ENCODE data around the gene CAPN10.
A peak's percentile ranks its signal among the peaks of the same experiment; 100 is the strongest.
"Not testable (repeated sequence)": the region's sequence is repeated elsewhere in the genome, so short reads cannot be mapped to it uniquely, and the experiment has no call there.

Gene CAPN10

GRCh38 chr2:240604291-240604938 is 17.9 kb downstream of the CAPN10 start:
- no peak for DNase-seq

DNA sequence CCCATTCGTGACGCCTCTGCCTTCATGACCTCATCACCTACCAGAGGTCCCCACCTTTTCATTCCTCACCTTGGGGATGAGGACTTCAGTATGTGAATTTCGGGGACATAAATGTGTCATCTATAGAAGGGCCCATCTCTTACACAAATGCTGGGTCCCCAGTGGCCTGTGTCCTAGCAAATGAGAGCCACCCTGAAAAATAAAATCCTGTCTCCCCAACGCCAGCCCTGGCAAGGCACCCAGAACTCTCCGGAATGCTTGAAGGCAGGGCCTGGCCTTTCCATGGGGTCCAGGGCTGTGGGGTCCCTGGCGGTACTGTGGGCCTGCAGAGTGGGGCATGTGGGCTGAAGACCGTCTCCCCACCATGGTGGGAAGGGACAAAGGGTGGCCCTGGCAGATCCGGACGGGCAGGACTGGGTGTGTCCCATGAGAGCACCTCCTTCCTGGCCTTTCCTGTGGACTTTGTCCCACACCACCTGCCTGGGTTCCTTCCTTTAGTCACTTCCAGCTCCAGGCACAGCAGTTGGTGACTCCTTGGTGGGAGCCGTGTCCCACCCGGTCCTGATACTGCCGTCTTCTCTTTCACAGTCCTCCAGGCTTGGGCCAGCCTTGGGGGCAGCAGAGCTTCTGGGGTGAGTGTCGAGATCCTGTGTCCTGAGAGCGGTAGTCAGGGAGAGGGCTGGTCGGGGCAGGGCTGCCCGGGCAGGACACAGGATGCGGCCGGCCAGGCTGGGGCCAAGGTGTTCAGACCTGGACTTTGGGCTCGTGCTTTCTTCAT is 18.6 kb downstream of the CAPN10 start:
- no peak for DNase-seq

DNA sequence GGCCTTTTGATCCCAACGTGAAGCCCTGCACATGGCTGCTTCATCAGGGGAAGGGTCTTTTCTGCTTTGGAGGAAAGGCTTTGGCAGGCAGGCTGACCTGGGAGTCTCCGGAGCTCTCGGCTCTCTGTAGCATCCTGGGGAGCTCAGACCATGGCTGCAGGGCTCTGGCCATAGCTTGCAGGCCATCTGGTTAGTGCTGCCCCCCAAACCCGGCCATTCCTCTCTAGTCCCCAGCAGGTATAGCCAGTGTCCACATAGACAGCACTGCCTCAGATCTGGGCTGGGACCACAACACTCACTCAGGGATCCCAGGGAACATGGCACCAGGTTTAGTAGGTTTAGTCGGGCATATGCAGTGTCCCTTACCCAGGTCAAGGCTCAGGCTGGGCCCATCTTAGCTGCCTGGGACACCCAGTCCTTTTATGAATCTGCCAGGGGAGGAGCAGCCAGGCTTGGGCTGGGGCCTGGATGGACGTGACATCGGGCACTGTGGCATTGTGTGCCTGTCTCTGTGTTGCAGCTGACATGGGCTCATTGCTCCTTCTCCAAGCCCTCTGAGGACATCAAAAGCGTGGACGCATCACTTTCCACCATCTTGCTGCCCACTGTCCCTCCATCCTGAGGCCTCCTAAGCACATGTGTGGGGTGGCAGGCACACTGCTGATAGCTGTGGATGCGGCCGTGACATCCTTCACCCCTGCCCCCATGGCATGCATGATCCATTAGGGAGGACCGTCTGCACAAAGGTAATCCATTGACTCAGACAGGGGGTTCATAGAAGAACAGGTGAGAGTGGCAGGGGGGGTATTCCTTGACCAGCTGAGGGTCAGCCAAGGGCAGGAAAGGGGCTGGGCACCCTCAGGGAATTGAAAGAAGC is 19.6 kb downstream of the CAPN10 start:
- DNase-seq: no peak

- DNase-seq: no peak
Observed at GRCh38 chr2:240611601-240612210, 25.2 kb downstream of the CAPN10 start.

- no peak for DNase-seq
Observed at GRCh38 chr2:240613781-240614180, 27.2 kb downstream of the CAPN10 start.

- no peak for DNase-seq
Observed at GRCh38 chr2:240614391-240614790, 27.9 kb downstream of the CAPN10 start.

- no peak for DNase-seq
Observed at GRCh38 chr2:240615396-240615795, 28.9 kb downstream of the CAPN10 start.

DNA sequence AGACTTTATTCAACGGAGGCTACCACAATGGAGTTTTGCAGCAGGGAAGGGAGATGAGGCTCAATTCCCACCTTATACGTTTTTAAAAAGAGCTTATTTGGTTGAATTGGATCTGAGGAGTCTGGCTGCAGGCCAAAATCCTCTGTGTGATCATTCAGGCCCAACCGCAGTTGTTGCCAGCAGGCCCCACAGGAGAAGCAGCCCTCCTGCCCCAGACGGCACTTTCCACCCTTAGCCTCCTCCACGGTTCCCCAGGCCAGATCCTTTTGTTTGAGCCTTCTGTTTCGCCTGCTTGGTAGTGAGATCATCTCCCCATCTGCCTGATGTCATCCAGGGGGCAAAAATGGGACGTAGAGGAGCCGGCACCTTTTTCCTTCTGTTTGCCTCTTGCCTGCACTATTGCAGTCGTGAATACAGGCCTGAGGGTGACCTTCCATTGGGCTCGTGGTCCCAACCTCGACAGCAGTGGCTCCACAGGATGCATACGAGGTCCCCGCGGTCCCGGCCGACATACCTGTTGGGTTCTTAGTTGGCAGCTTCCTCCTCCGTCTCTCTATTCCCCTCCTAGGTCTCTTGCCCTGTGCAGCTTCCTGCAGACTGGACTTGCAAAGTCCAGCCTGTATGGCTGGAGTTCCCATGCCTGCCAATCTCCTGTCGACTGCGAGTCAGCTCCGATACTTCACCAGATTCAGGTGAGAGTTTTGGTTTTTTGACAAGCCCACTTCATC is 29.4 kb downstream of the CAPN10 start:
- no peak for DNase-seq

DNA sequence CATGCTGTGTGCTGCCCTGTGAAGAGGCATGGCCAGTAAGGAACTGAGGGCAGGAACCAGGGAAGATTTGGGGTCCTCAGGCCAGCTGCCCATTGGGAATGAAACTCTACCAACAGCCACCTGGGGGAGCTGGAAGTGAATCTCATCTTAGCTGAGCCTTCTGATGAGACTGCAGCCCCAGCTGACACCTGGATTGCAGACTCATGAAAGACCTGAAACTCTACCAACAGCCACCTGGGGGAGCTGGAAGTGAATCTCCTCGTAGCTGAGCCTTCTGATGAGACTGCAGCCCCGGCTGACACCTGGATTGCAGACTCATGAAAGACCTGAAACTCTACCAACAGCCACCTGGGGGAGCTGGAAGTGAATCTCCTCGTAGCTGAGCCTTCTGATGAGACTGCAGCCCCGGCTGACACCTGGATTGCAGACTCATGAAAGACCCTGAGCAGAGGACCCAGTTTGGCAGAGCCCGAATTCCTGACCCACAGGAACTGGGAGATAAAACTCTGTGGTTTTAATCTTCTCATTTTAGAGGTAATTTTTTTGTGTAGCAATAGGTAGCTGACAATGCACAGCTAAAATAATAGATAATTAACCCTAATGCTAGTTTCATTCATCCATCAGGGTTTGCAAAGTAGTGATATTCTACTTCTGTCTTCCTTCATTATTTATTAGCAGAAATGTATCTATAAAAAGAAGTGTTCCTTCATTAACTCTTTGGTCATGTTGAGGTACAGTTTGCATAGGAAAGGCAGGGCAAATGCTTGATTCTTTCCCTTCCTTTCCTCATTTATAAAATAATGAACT is 30.5 kb downstream of the CAPN10 start:
- DNase-seq: not testable (repeated sequence)

- no peak for DNase-seq
Observed at GRCh38 chr2:240618776-240619175, 32.2 kb downstream of the CAPN10 start.

DNA sequence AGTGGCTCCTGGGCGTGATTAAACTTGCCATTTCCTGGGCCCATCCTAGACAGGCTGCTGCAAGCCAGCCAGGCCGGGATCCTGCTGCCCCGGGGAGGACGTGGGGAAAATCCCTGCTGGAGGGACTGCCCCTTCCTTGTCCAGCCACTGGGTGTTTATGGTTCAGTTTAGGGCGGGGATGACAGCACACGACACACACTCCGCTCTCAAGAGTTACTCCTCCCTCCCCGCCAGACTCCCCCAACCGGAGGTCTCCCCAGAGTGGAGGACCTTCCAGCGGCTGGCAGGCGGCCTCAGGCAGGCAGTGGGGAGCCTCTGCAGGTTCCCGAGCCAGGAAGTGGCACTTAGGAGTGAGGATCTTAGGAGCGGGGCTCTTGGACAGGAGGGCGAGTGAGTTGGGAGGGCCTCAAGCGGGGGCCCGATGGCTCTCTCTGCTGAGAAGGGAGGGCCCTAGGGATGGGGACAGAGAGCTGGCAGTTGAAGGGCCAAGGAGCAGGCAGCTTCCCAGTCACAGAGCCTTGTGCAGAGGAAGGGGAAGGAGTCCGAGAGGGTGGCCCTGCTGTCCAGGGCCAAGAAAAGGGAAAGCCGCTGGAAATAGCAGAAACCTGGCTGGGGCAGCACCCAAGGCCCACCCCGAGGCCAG is 33.1 kb downstream of the CAPN10 start:
- DNase-seq: no peak

DNA sequence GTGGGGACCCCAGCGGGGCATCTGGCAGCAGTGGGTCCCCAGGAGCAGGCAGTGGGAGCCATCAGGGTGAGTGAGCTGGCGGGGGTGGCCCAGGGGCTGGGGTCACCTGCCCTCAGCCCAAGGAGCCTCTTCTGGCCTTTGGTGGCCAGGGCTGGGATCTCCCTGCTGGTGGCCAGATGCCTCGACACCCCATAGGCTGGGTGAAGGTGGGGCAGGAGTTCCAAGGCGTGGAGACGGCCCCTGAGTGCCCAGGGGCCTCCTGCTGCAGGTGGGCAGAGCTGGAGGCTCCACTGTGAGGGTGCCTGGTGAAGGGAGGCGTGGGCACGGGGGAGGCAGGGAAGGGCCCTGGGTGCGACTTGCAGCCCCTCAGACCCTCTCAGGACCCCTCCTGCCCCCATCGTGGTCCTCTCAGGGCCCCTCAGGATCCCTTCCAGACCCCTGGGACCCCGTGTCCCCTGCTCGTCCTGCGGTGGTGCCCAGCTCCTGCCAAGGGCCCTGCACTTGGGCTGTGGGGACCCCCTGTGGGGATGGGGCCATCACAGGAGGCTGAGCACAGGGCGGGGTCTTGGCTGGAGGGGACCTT is 33.7 kb downstream of the CAPN10 start:
- no peak for DNase-seq

DNA sequence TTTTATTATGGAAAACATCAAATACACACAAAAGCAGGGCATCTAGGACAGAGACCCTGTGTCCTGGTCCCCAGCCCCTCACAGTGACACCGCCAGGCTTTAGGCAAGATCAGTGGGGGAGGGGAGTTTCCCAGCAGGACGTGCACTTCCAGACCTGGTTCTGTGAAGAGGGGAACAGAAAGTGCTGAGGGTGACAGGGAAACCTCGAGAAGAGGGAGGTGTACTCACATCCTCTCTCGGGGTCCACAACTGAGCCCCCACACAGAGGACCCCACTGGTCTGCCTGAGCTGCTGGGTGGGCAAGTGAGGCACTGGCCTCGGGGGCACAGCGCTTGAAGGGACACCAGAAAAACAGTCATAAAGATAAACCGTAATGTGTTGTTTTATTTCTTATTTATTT is 34.3 kb downstream of the CAPN10 start:
- DNase-seq: no peak

- no peak for DNase-seq
Observed at GRCh38 chr2:240622060-240622411, 35.5 kb downstream of the CAPN10 start.

DNA sequence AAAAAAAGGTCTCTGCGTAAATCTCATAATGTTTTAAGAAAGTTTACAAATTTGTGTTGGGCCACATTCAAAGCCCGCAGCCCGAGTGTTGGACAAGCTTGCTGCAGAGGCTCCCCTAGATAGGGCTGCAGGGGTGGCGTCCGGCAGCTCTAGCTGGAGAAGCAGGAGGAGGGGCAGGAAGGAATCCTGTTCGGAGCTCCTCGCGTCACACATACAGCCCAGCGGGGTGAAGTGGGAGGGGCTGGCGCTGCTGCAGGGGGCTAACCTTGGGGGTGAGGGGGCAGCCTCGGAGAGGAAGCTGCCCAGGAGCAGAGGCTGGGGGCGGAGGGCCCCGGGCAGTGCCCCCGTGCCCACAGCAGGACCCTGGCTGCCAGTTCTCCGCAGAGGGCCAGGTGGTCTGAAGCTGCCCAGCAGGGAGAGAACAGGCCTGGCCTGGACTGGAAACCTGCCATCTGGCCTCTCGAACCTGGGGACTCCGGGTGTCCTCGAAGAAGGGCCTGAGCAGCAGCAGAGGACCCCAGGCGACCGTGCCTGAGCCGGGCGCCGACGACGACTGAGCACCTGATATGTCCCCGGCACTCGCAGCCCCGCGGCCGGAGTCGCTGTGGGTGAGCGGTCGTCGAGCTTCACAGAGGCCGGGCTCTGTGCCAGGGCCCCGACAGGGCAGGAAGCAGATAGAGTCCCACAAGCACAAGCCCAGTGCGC is 36.1 kb downstream of the CAPN10 start:
- DNase-seq: peak; percentile 48

DNA sequence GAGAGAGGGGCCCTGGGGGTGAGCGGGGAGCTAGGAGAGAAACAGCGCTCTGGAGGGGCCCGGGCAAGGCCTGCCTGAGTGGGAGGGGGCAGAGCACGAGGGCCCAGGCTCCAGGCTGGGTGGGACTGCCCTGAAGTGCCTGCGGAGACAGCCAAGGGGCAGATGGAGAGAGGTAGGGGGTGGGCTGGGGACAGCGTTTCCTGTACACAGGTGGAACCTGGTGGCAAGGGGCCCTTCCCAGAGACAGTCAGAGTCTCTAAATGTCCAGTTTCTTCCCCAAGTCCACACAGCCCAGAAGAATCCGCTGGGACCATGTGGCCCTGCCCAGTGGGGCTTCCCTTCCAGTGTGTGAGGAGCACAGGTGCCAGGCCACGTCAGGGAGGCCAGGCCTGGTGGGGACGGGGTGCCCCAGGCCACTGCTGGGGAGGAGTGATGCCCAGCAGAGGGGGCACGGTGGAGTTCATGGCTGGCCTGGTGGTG is 37.0 kb downstream of the CAPN10 start:
- DNase-seq: no peak

DNA sequence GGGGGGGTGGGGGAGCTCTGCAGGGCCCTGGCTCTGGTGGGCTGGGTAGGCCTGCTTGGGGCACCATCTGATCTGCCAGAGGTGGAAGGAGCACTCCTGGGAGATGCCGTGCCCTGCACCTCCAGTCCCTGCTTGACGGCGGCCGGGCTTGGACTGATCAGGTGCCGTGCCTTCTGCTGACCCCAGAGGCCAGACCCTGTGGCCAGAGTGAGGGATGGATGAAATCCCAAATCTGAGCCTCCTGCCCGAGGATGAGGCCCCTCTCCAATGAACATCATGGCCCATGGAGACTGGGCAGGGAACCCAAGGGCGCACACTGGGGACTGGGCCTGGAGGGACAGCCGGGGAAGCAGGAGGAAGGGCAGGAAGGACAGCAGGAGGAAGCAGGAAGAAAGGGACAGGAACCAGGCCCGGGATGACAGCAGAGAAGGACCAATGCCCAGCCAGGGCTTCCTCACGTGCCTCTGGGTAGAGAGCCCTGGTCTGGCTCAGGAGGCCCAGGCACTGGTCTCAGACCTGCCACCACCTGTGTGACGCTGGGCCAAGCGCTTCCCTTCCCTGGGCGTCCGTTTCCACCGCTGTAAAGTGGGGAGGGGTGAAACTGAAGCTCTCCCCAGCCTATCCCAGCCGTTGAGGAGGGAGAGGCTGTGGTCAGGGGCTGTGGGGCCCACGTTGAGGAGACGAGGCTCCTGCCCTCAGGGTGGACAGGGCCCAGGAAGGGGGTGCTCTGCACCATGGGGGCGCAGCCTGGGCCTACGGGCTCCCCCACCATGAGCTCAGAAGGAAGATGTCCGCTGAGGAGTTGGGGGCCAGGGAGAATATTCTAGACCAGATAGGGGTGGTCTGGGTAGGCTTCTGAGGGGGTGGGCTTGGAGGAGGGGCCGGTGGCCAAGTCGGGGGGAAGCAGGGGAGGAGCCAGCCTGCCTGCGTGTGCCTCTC is 37.7 kb downstream of the CAPN10 start:
- DNase-seq: no peak

DNA sequence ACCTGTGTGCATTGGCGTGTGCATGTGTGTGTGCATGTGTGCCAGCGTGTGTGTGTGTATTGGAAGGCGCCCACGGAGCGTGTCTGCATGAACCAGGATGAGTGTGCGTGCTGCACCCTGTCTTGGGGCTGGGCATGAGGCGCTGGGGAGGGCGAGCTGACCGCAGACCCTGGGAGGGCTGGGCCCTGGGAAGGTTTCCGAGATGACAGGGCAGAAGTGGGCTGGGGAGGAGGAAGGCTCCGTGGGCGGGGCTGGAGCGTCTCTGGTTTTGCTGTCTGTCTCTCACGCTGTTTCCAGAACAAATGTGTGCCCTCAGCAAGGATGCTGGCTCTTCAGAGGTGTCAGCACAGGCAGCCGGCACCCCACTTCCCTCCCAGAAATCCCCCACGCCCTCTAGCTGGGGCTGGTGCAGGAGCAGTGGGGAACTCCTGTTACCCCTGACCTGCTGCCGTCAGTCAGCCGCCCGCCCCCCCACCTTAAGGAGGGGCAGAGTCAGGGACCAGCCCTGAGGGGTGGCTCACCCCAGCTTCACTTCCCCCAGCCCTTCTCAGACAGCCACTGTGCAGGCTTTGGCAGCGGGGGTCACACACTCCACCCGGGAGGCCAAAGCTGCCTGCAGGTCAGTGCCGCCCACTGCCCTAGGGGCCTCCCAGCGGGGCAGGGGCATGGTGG is 38.6 kb downstream of the CAPN10 start, which contains the start of gene GPR35:
Gene GPR35, plus strand, starts transcription at position 531 of the 672 bp plus-strand sequence. CDS start 4,473 bp downstream, outside the sequence.
- DNase-seq: peak; percentile 81

Measured in CD4-positive, alpha-beta T cell treated with Interleukin-4 for 4 hours (primary cell).